DMS114 treated with DMSO at 0.1 percent for 48 hours (cell line): ENCODE data around the gene LTBP1.
"Not testable (repeated sequence)": the region's sequence is repeated elsewhere in the genome, so short reads cannot be mapped to it uniquely, and the experiment has no call there.

Experiments
- DNase-seq: peaks from one replicate; lab custom pipeline; 2025; ENCODE audit not compliant: unreplicated experiment; lab: John Stamatoyannopoulos, UW

The LTBP1 gene

GRCh38 chr2:33370636-33371265 is 424.0 kb downstream of the LTBP1 start:
- DNase-seq = no peak

GRCh38 chr2:33371304-33372090 is 424.7 kb downstream of the LTBP1 start:
- DNase-seq = no peak

- no peak for DNase-seq
Measured at GRCh38 chr2:33372940-33373553, 426.3 kb downstream of the LTBP1 start.

GRCh38 chr2:33373986-33374385 is 427.2 kb downstream of the LTBP1 start:
- DNase-seq = no peak

GRCh38 chr2:33375054-33375453 is 428.3 kb downstream of the LTBP1 start:
- no peak for DNase-seq

- no peak for DNase-seq
Measured at GRCh38 chr2:33377048-33377447, 430.3 kb downstream of the LTBP1 start.

GRCh38 chr2:33378556-33379210 is 431.9 kb downstream of the LTBP1 start:
- DNase-seq = no peak

- DNase-seq = no peak
Measured at GRCh38 chr2:33380001-33380609, 433.4 kb downstream of the LTBP1 start.

- DNase-seq = no peak
Measured at GRCh38 chr2:33380719-33381118, 434.0 kb downstream of the LTBP1 start.

GRCh38 chr2:33381301-33381858 is 434.6 kb downstream of the LTBP1 start:
- no peak for DNase-seq

- no peak for DNase-seq
Measured at GRCh38 chr2:33383855-33384598, 437.3 kb downstream of the LTBP1 start.

- no peak for DNase-seq
Measured at GRCh38 chr2:33384599-33384961, 437.8 kb downstream of the LTBP1 start.

GRCh38 chr2:33388996-33389395 is 442.2 kb downstream of the LTBP1 start:
- no peak for DNase-seq

- DNase-seq = not testable (repeated sequence)
Measured at GRCh38 chr2:33389695-33390094, 442.9 kb downstream of the LTBP1 start.

GRCh38 chr2:33391529-33392255 is 444.9 kb downstream of the LTBP1 start:
- DNase-seq = no peak

- DNase-seq = no peak
Measured at GRCh38 chr2:33392366-33392765, 445.6 kb downstream of the LTBP1 start.

GRCh38 chr2:33395034-33395433 is 448.3 kb downstream of the LTBP1 start:
- no peak for DNase-seq

- no peak for DNase-seq
Measured at GRCh38 chr2:33395655-33396249, 449.0 kb downstream of the LTBP1 start.

GRCh38 chr2:33404321-33404720 is 457.6 kb downstream of the LTBP1 start:
- no peak for DNase-seq
